ENCODE measurements around the gene ASIC4.

Gene ASIC4

GRCh38 chr2:219560037-219560892, 46.0 kb downstream of the ASIC4 start:
- Histone ChIP-seq H3K9ac (ENCODE audit: low read length) (peak overlapping the region; percentile 12), H3K36me3 (ENCODE audit: control insufficient read depth, insufficient read depth, low read length) (no peaks in the 10 kb centered on the region), H4K8ac (ENCODE audit: low read depth, low read length) (no peak overlapping the region), H3K23ac (ENCODE audit: low read length) (no peak overlapping the region), H3K4me2 (ENCODE audit: low read length) (no peak overlapping the region), H3K18ac (ENCODE audit: low read length) (peak overlapping the region; percentile 16), H3K27ac (ENCODE audit: low read depth, low read length) (peak overlapping the region; percentile 53), H2BK15ac (replicated peaks; ENCODE audit: low read depth) (no peak overlapping the region), H2AK5ac (ENCODE audit: low read length) (no peak overlapping the region), H3K56ac (ENCODE audit: low read length) (peak overlapping the region; percentile 66), H3K79me1 (ENCODE audit: low read length) (no peaks in the 10 kb centered on the region), H3K4ac (ENCODE audit: low read depth, low read length) (peak overlapping the region; percentile 21), H3K4me3 (ENCODE audit: low read length) (no peak overlapping the region), H2BK5ac (ENCODE audit: low read length) (no peak overlapping the region), H2BK120ac (ENCODE audit: low read depth, low read length) (no peak overlapping the region), H3K27me3 (ENCODE audit: insufficient read depth, low read length, poor library complexity) (no peaks in the 10 kb centered on the region), H3K79me2 (ENCODE audit: control insufficient read depth, insufficient read depth, low read length) (no peaks in the 10 kb centered on the region), H3K4me1 (ENCODE audit: control insufficient read depth, low read depth, low read length) (peaks cover 10% of the 10 kb centered on the region), H4K5ac (ENCODE audit: low read length) (no peak overlapping the region)
- peak; percentile 72 for DNase-seq
- WGBS (ENCODE audit: extremely low coverage, insufficient coverage, low lambda C conversion rate): no CpG with 5 or more reads among the region's 8 CpGs

- H2BK5ac ChIP-seq (ENCODE audit: low read length): no peak overlapping the region
- no peak overlapping the region for H2AK5ac ChIP-seq (ENCODE audit: low read length)
- H3K23ac ChIP-seq (ENCODE audit: low read length): peak overlapping the region; percentile 12
- H3K18ac ChIP-seq (ENCODE audit: low read length): no peak overlapping the region
- no peak overlapping the region for H2BK120ac ChIP-seq (ENCODE audit: low read depth, low read length)
- no peaks in the 10 kb centered on the region for H3K79me1 ChIP-seq (ENCODE audit: low read length)
- no peak overlapping the region for H3K4me3 ChIP-seq (ENCODE audit: low read length)
- H3K79me2 ChIP-seq (ENCODE audit: control insufficient read depth, insufficient read depth, low read length): no peaks in the 10 kb centered on the region
- peak overlapping the region; percentile 53 for H3K27ac ChIP-seq (ENCODE audit: low read depth, low read length)
- no peak overlapping the region for H3K4ac ChIP-seq (ENCODE audit: low read depth, low read length)
- no peak overlapping the region for H3K4me2 ChIP-seq (ENCODE audit: low read length)
- H3K9ac ChIP-seq (ENCODE audit: low read length): peak overlapping the region; percentile 12
- peaks cover 12% of the 10 kb centered on the region for H3K4me1 ChIP-seq (ENCODE audit: control insufficient read depth, low read depth, low read length)
- peak overlapping the region; percentile 66 for H3K56ac ChIP-seq (ENCODE audit: low read length)
- H2BK15ac ChIP-seq (replicated peaks; ENCODE audit: low read depth): no peak overlapping the region
- H3K27me3 ChIP-seq (ENCODE audit: insufficient read depth, low read length, poor library complexity): no peaks in the 10 kb centered on the region
- H4K5ac ChIP-seq (ENCODE audit: low read length): no peak overlapping the region
- H4K8ac ChIP-seq (ENCODE audit: low read depth, low read length): no peak overlapping the region
- no CpG with 5 or more reads among the region's 3 CpGs for WGBS (ENCODE audit: extremely low coverage, insufficient coverage, low lambda C conversion rate)
- H3K36me3 ChIP-seq (ENCODE audit: control insufficient read depth, insufficient read depth, low read length): no peaks in the 10 kb centered on the region
- no peak for DNase-seq
Observed at GRCh38 chr2:219560893-219561178, 46.6 kb downstream of the ASIC4 start.

- no peaks in the 10 kb centered on the region for H3K79me1 ChIP-seq (ENCODE audit: low read length)
- no peak overlapping the region for H4K5ac ChIP-seq (ENCODE audit: low read length)
- no peak overlapping the region for H2BK15ac ChIP-seq (replicated peaks; ENCODE audit: low read depth)
- H3K23ac ChIP-seq (ENCODE audit: low read length): peak overlapping the region; percentile 12
- no peak overlapping the region for H2BK5ac ChIP-seq (ENCODE audit: low read length)
- no peaks in the 10 kb centered on the region for H3K79me2 ChIP-seq (ENCODE audit: control insufficient read depth, insufficient read depth, low read length)
- H3K4me1 ChIP-seq (ENCODE audit: control insufficient read depth, low read depth, low read length): peaks cover 12% of the 10 kb centered on the region
- H2AK5ac ChIP-seq (ENCODE audit: low read length): no peak overlapping the region
- no peaks in the 10 kb centered on the region for H3K36me3 ChIP-seq (ENCODE audit: control insufficient read depth, insufficient read depth, low read length)
- H3K56ac ChIP-seq (ENCODE audit: low read length): peak overlapping the region; percentile 66
- no peak overlapping the region for H3K4ac ChIP-seq (ENCODE audit: low read depth, low read length)
- H3K4me2 ChIP-seq (ENCODE audit: low read length): no peak overlapping the region
- H3K4me3 ChIP-seq (ENCODE audit: low read length): no peak overlapping the region
- no peak overlapping the region for H4K8ac ChIP-seq (ENCODE audit: low read depth, low read length)
- DNase-seq: peak; percentile 80
- WGBS (ENCODE audit: extremely low coverage, insufficient coverage, low lambda C conversion rate): no CpG with 5 or more reads among the region's 24 CpGs
- H3K9ac ChIP-seq (ENCODE audit: low read length): no peak overlapping the region
- no peaks in the 10 kb centered on the region for H3K27me3 ChIP-seq (ENCODE audit: insufficient read depth, low read length, poor library complexity)
- H3K18ac ChIP-seq (ENCODE audit: low read length): no peak overlapping the region
- H3K27ac ChIP-seq (ENCODE audit: low read depth, low read length): peak overlapping the region; percentile 53
- no peak overlapping the region for H2BK120ac ChIP-seq (ENCODE audit: low read depth, low read length)
Observed at GRCh38 chr2:219561179-219562048, 47.1 kb downstream of the ASIC4 start.

GRCh38 chr2:219562049-219563020, 48.1 kb downstream of the ASIC4 start:
- Histone ChIP-seq H3K79me1 (ENCODE audit: low read length) (no peaks in the 10 kb centered on the region), H3K36me3 (ENCODE audit: control insufficient read depth, insufficient read depth, low read length) (no peaks in the 10 kb centered on the region), H3K4me2 (ENCODE audit: low read length) (no peak overlapping the region), H2BK120ac (ENCODE audit: low read depth, low read length) (no peak overlapping the region), H3K27me3 (ENCODE audit: insufficient read depth, low read length, poor library complexity) (no peaks in the 10 kb centered on the region), H2BK5ac (ENCODE audit: low read length) (no peak overlapping the region), H3K56ac (ENCODE audit: low read length) (peak overlapping the region; percentile 22), H3K4me1 (ENCODE audit: control insufficient read depth, low read depth, low read length) (peaks cover 12% of the 10 kb centered on the region), H3K79me2 (ENCODE audit: control insufficient read depth, insufficient read depth, low read length) (no peaks in the 10 kb centered on the region), H3K4me3 (ENCODE audit: low read length) (no peak overlapping the region), H3K27ac (ENCODE audit: low read depth, low read length) (peak overlapping the region; percentile 53), H4K5ac (ENCODE audit: low read length) (no peak overlapping the region), H3K9ac (ENCODE audit: low read length) (no peak overlapping the region), H2BK15ac (replicated peaks; ENCODE audit: low read depth) (no peak overlapping the region), H2AK5ac (ENCODE audit: low read length) (no peak overlapping the region), H3K4ac (ENCODE audit: low read depth, low read length) (no peak overlapping the region), H3K23ac (ENCODE audit: low read length) (peak overlapping the region; percentile 6), H4K8ac (ENCODE audit: low read depth, low read length) (no peak overlapping the region), H3K18ac (ENCODE audit: low read length) (no peak overlapping the region)
- DNase-seq: no peak
- WGBS (ENCODE audit: extremely low coverage, insufficient coverage, low lambda C conversion rate): no CpG with 5 or more reads among the region's 35 CpGs

DNA sequence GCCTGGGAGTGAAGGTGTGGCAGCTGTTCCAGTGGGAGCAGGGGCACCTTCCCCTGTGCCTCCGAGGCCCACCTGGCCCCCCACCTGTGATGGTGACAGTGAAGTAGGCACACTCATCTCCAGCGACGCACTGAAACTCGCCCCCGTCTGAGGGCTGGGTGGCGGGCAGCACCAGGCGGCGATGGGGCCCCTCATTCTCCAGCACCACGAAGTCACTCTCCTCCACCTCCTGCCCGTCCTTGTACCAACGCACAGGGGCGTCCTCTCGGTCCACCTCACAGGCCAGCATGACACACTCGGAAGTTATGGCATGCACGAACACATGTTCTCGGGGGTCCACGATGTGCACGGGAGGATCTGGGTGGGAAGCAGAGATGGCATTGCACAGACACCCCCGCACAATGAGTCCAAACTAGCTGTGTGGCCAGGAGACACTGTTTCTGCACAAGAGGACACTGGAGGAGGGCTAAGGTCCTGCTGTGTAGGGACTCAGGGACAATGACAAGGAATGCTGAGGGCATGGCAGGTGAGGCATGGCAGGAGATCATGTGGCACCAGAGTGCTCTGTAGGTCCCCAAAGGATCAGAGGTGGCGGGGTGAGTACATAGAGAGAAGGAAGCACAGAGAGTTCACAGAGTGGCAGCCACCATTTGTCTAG, 49.1 kb downstream of the ASIC4 start:
- H3K9ac ChIP-seq (ENCODE audit: low read length): no peak overlapping the region
- H3K4me3 ChIP-seq (ENCODE audit: low read length): no peak overlapping the region
- no peak overlapping the region for H2AK5ac ChIP-seq (ENCODE audit: low read length)
- H4K8ac ChIP-seq (ENCODE audit: low read depth, low read length): no peak overlapping the region
- H3K4me2 ChIP-seq (ENCODE audit: low read length): no peak overlapping the region
- no peak overlapping the region for H4K5ac ChIP-seq (ENCODE audit: low read length)
- DNase-seq: no peak
- H2BK5ac ChIP-seq (ENCODE audit: low read length): no peak overlapping the region
- H3K4ac ChIP-seq (ENCODE audit: low read depth, low read length): no peak overlapping the region
- no peaks in the 10 kb centered on the region for H3K79me1 ChIP-seq (ENCODE audit: low read length)
- no peak overlapping the region for H2BK120ac ChIP-seq (ENCODE audit: low read depth, low read length)
- H2BK15ac ChIP-seq (replicated peaks; ENCODE audit: low read depth): no peak overlapping the region
- H3K18ac ChIP-seq (ENCODE audit: low read length): no peak overlapping the region
- no peaks in the 10 kb centered on the region for H3K36me3 ChIP-seq (ENCODE audit: control insufficient read depth, insufficient read depth, low read length)
- H3K27ac ChIP-seq (ENCODE audit: low read depth, low read length): no peak overlapping the region
- no peak overlapping the region for H3K23ac ChIP-seq (ENCODE audit: low read length)
- no peaks in the 10 kb centered on the region for H3K27me3 ChIP-seq (ENCODE audit: insufficient read depth, low read length, poor library complexity)
- no peaks in the 10 kb centered on the region for H3K79me2 ChIP-seq (ENCODE audit: control insufficient read depth, insufficient read depth, low read length)
- H3K56ac ChIP-seq (ENCODE audit: low read length): no peak overlapping the region
- no CpG with 5 or more reads among the region's 20 CpGs for WGBS (ENCODE audit: extremely low coverage, insufficient coverage, low lambda C conversion rate)
- peaks cover 12% of the 10 kb centered on the region for H3K4me1 ChIP-seq (ENCODE audit: control insufficient read depth, low read depth, low read length)
